Smooth muscle cell (in vitro differentiated cells): Measurements from ENCODE around the gene SSBP3. TPM values are rescaled to one million over a fixed set of nuclear protein-coding genes. Genes with fewer than 3 reads are reported as not detected.

Experiments
- DNase-seq: peaks from one replicate; lab custom pipeline; 2025; ENCODE audit not compliant: unreplicated experiment; lab: John Stamatoyannopoulos, UW
- H2AFZ ChIP-seq: fragments of 200-600 bp; sonication (generic); 2 replicates; pipeline ENCODE4 v1.6.0; 2016; ENCODE audit warnings: antibody characterized with exemption, low read depth, mild to moderate bottlenecking
- H3F3A ChIP-seq: fragments of 200-600 bp; sonication (generic); 2 replicates; pipeline ENCODE4 v1.6.0; 2017; ENCODE audit warnings: antibody characterized with exemption, low read depth
- H3K27ac ChIP-seq: fragments of 200-600 bp; sonication (generic); 2 replicates; pipeline ENCODE4 v1.5.1; 2016; ENCODE audit warnings: low read depth, mild to moderate bottlenecking
- H3K27me3 ChIP-seq: fragments of 200-600 bp; sonication (generic); 2 replicates; pipeline ENCODE4 v1.6.1; 2016; ENCODE audit warnings: low read depth, mild to moderate bottlenecking
- H3K36me3 ChIP-seq: fragments of 200-600 bp; sonication (generic); 2 replicates; pipeline ENCODE4 v1.5.1; 2016; ENCODE audit warnings: low read depth
- H3K4me1 ChIP-seq: fragments of 200-600 bp; sonication (generic); 2 replicates; pipeline ENCODE4 v1.5.1; 2016; ENCODE audit warnings: low read depth
- H3K4me2 ChIP-seq: fragments of 200-600 bp; sonication (generic); 2 replicates; pipeline ENCODE4 v1.6.0; 2016; ENCODE audit warnings: mild to moderate bottlenecking
- H3K4me3 ChIP-seq: fragments of 200-600 bp; sonication (generic); 2 replicates; pipeline ENCODE4 v1.5.1; 2016; ENCODE audit warnings: mild to moderate bottlenecking
- H3K79me2 ChIP-seq: fragments of 200-600 bp; sonication (generic); 2 replicates; pipeline ENCODE4 v1.6.0; 2016; ENCODE audit warnings: low read depth, mild to moderate bottlenecking
- H3K9ac ChIP-seq: fragments of 200-600 bp; sonication (generic); 2 replicates; pipeline ENCODE4 v1.6.0; 2016; ENCODE audit warnings: low read depth
- H3K9me3 ChIP-seq: fragments of 200-600 bp; sonication (generic); replicated peaks from 2 replicates; pipeline ENCODE4 v1.5.1; 2016; ENCODE audit warnings: low read depth
- H4K20me1 ChIP-seq: fragments of 200-600 bp; sonication (generic); 2 replicates; pipeline ENCODE4 v1.6.0; 2016; ENCODE audit warnings: low read depth
- CTCF ChIP-seq: fragments of 200-600 bp; sonication (generic); IDR thresholded peaks from 2 replicates; pipeline ENCODE4 v1.5.1; 2017; ENCODE audit warnings: borderline replicate concordance, mild to moderate bottlenecking, antibody characterized with exemption; ENCODE audit not compliant: insufficient read depth, poor library complexity, severe bottlenecking
- WGBS: methylation state at CpG from one replicate; pipeline ENCODE4 v1.1.7; 2016; ENCODE audit warnings: low lambda C conversion rate; 5-methylcytosine and 5-hydroxymethylcytosine counted together
- polyA plus RNA-seq: library from polyadenylated mRNA; unstranded; fragments of >200 nt; fragmentation: Nextera tagmentation; extraction: Ambion mirVana; gene quantifications from 2 replicates; pipeline ENCODE4 v1.2.1, GENCODE V29; 2016
- total RNA-seq: library from RNA; depleted of rRNA; stranded (reverse); fragments of >200 nt; gene quantifications from 2 replicates; pipeline ENCODE4 v1.2.3, GENCODE V29; 2014

Gene SSBP3
- total and polyA plus RNA-seq, 2 experiments from 2014 or later, result 26.5 to 30.1 TPM

DNA sequence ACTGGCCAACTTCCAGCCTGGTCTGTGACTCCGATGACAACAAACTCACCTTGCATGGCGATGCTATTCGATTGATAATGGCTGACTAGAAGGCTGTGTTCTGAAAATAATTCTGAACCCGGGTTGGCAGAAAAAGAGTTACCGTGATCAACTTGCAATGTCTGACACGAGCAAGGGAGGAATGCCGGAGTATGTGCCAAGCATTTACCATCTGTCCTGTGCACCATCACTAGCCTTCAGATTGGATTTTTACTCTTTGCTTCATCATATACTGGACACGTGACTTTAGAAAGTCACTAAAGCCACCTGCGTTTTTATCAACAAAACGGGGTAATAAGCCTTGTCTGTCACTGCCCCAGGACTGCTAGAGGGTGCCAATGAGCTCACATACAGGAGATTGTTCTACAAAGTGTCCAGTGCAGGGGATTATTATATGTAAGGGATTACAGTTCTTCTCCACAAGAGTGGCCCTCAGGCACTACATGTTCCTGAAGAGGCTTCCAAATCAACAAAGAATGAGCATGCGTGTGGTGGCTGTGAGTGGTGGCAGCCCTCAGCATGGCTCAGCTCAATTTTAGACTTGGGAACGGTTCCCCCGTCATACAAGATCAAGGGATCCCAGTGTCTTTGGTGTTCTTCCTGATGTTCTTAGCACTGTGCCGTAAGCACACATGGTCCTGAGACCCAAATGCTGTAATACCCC lies 35.8 kb downstream of the SSBP3 start:
- no peaks in the 10 kb centered on the region for H3K9me3 ChIP-seq
- no peak overlapping the region for H3K4me2 ChIP-seq
- peaks cover under 1% of the 10 kb centered on the region for H3K4me1 ChIP-seq
- no peak for DNase-seq
- TF ChIP-seq CTCF, result no peak
- no peaks in the 10 kb centered on the region for H3F3A ChIP-seq
- H3K27me3 ChIP-seq, result no peaks in the 10 kb centered on the region
- H3K4me3 ChIP-seq, result no peak overlapping the region
- H2AFZ ChIP-seq, result no peak overlapping the region
- H4K20me1 ChIP-seq, result peaks cover 98% of the 10 kb centered on the region
- H3K79me2 ChIP-seq, result peaks cover 83% of the 10 kb centered on the region
- H3K36me3 ChIP-seq, result no peaks in the 10 kb centered on the region
- H3K9ac ChIP-seq, result no peak overlapping the region
- no peak overlapping the region for H3K27ac ChIP-seq
- 96% methylated on average over 14 of the region's 14 CpGs for WGBS

GRCh38 chr1:54367613-54368012 lies 38.6 kb downstream of the SSBP3 start:
- Histone ChIP-seq H4K20me1 (peaks cover 98% of the 10 kb centered on the region), H3K9ac (no peak overlapping the region), H3K9me3 (no peaks in the 10 kb centered on the region), H3F3A (no peaks in the 10 kb centered on the region), H3K27me3 (no peaks in the 10 kb centered on the region), H3K4me1 (peaks cover 9% of the 10 kb centered on the region), H3K36me3 (no peaks in the 10 kb centered on the region), H3K4me2 (no peak overlapping the region), H2AFZ (no peak overlapping the region), H3K4me3 (no peak overlapping the region), H3K27ac (no peak overlapping the region), H3K79me2 (peaks cover 87% of the 10 kb centered on the region)
- 100% methylated on average over 2 of the region's 2 CpGs for WGBS
- no peak for DNase-seq
- no peak for TF ChIP-seq CTCF

DNA sequence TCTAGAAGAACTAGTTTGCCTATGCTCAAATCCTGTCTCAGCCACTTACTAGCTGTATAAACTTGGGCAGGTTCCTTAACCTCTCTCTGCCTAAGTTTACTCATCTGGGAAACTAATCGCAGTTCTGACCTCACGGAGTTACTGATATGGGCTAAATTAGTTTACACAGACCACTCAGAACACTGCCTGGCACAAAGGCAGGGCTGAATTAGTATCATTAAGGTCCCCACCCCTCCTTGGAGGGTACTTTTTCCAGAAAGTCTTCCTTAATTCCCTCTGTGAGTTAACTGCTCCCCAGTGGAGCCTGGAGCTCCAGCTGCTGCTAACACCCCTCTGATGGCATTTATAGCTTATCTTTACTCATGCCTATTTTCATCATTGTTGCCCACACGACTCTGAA lies 40.3 kb downstream of the SSBP3 start:
- Histone ChIP-seq H3K4me1 (peaks cover 10% of the 10 kb centered on the region), H3K27me3 (no peaks in the 10 kb centered on the region), H3K79me2 (peaks cover 84% of the 10 kb centered on the region), H3K4me2 (no peak overlapping the region), H3K36me3 (no peaks in the 10 kb centered on the region), H3K27ac (no peak overlapping the region), H3F3A (no peaks in the 10 kb centered on the region), H3K9me3 (no peaks in the 10 kb centered on the region), H4K20me1 (peaks cover 98% of the 10 kb centered on the region), H3K4me3 (no peak overlapping the region), H2AFZ (no peak overlapping the region), H3K9ac (no peak overlapping the region)
- TF ChIP-seq CTCF, result no peak
- WGBS, result 69% methylated on average over 3 of the region's 3 CpGs
- no peak for DNase-seq

- Histone ChIP-seq H3K9ac (no peak overlapping the region), H3K4me3 (no peak overlapping the region), H3K9me3 (no peaks in the 10 kb centered on the region), H3K4me2 (no peak overlapping the region), H3K27ac (no peak overlapping the region), H2AFZ (no peak overlapping the region), H3K36me3 (no peaks in the 10 kb centered on the region), H3F3A (no peaks in the 10 kb centered on the region), H3K79me2 (peaks cover 84% of the 10 kb centered on the region), H3K27me3 (no peaks in the 10 kb centered on the region), H4K20me1 (peaks cover 98% of the 10 kb centered on the region), H3K4me1 (peaks cover 10% of the 10 kb centered on the region)
- 91% methylated on average over 7 of the region's 7 CpGs for WGBS
- no peak for TF ChIP-seq CTCF
- no peak for DNase-seq
Measured at GRCh38 chr1:54365398-54365797, 40.8 kb downstream of the SSBP3 start.
